SU-DHL-6 (cell line): ENCODE data around the gene ACAP2.

Source experiments
- H2AFZ ChIP-seq: fragments of 200-600 bp; sonication (generic); 2 replicates; pipeline ENCODE4 v1.6.1; 2014; ENCODE audit warnings: low read depth, mild to moderate bottlenecking, moderate library complexity, mixed read lengths, antibody characterized with exemption, low read length; ENCODE audit not compliant: severe bottlenecking
- H3F3A ChIP-seq: fragments of 200-600 bp; shearing (Covaris generic); 2 replicates; pipeline ENCODE4 v1.6.0; 2016; ENCODE audit warnings: antibody characterized with exemption, mild to moderate bottlenecking; ENCODE audit not compliant: insufficient read depth
- H3K27ac ChIP-seq: fragments of 200-600 bp; sonication (generic); 2 replicates; pipeline ENCODE4 v1.5.1; 2016; ENCODE audit warnings: low read depth, mild to moderate bottlenecking, low read length, moderate library complexity, mixed read lengths
- H3K27me3 ChIP-seq: fragments of 200-600 bp; sonication (generic), shearing (Covaris generic); 2 replicates; pipeline ENCODE4 v1.6.0; 2014; ENCODE audit warnings: mild to moderate bottlenecking, low read length
- H3K36me3 ChIP-seq: fragments of 200-600 bp; sonication (generic); 2 replicates; pipeline ENCODE4 v1.6.1; 2014; ENCODE audit warnings: mild to moderate bottlenecking, low read length, mixed read lengths
- H3K4me2 ChIP-seq: fragments of 300-600, 200-600 bp; shearing (Covaris generic), sonication (generic); 2 replicates; pipeline ENCODE4 v1.6.0; 2014; ENCODE audit warnings: low read length, low read depth, mild to moderate bottlenecking; ENCODE audit not compliant: poor library complexity, severe bottlenecking
- H3K4me3 ChIP-seq: fragments of 200-600 bp; sonication (generic); 2 replicates; pipeline ENCODE4 v1.5.1; 2014; ENCODE audit warnings: antibody characterized with exemption, low read length, mild to moderate bottlenecking, mixed read lengths; ENCODE audit not compliant: insufficient read depth, poor library complexity, severe bottlenecking
- H3K79me2 ChIP-seq: fragments of 200-600 bp; sonication (generic); 2 replicates; pipeline ENCODE4 v1.6.1; 2014; ENCODE audit warnings: mild to moderate bottlenecking, low read length, moderate library complexity; ENCODE audit not compliant: insufficient read depth
- H3K9ac ChIP-seq: fragments of 200-600 bp; sonication (generic); 2 replicates; pipeline ENCODE4 v1.7.0; 2014; ENCODE audit warnings: mild to moderate bottlenecking, low read length
- H3K9me2 ChIP-seq: fragments of 200-600 bp; sonication (generic); replicated peaks from 2 replicates; pipeline ENCODE4 v1.6.1; 2014; ENCODE audit warnings: low read length; ENCODE audit not compliant: insufficient read depth
- H3K9me3 ChIP-seq: fragments of 200-600 bp; sonication (generic); 2 replicates; pipeline ENCODE4 v1.6.1; 2014; ENCODE audit warnings: low read length, mixed read lengths; ENCODE audit not compliant: insufficient read depth
- H4K20me1 ChIP-seq: fragments of 200-600 bp; sonication (generic); 2 replicates; pipeline ENCODE4 v1.6.1; 2014; ENCODE audit warnings: low read depth, mild to moderate bottlenecking, antibody characterized with exemption, low read length, moderate library complexity, mixed read lengths
- CTCF ChIP-seq: fragments of 200-600 bp; sonication (generic); IDR thresholded peaks from one replicate; pipeline ENCODE4 v1.5.1; 2017; ENCODE audit warnings: antibody characterized with exemption, mild to moderate bottlenecking, low read length, moderate library complexity; ENCODE audit not compliant: insufficient read depth, poor library complexity, severe bottlenecking
- EZH2phosphoT487 ChIP-seq: fragments of 200-600 bp; sonication (generic), shearing (Covaris generic); conservative IDR thresholded peaks from 2 replicates; pipeline ENCODE4 v1.6.1; 2018; ENCODE audit warnings: mild to moderate bottlenecking, antibody characterized with exemption, low read length, moderate library complexity, mixed read lengths

The ACAP2 gene

DNA sequence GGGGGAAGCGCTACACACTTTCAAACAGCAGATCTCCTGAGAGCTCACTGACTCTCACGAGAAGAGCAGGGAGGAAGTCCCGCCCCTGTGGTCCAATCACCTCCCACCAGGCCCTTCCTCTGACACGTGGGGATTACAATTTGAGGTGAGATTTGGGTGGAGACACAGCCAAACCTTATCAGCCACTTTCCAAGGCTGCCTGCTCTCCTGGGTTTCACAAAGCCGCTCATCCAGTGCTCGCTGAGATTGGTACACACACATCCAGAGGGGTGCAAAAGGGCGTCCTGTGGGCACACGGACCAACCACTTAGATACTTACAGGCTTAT lies 195.0 kb downstream of the ACAP2 start:
- Histone ChIP-seq H3K4me3 (no peak overlapping the region), H3K36me3 (no peaks in the 10 kb centered on the region), H3K4me2 (no peak overlapping the region), H3K79me2 (no peaks in the 10 kb centered on the region), H4K20me1 (no peaks in the 10 kb centered on the region), H3K27me3 (no peaks in the 10 kb centered on the region), H3K9me2 (no peaks in the 10 kb centered on the region), H2AFZ (no peak overlapping the region), H3F3A (no peaks in the 10 kb centered on the region), H3K27ac (no peak overlapping the region), H3K9ac (no peak overlapping the region), H3K9me3 (no peaks in the 10 kb centered on the region)
- TF ChIP-seq EZH2phosphoT487, result no peak
- TF ChIP-seq CTCF, result no peak

DNA sequence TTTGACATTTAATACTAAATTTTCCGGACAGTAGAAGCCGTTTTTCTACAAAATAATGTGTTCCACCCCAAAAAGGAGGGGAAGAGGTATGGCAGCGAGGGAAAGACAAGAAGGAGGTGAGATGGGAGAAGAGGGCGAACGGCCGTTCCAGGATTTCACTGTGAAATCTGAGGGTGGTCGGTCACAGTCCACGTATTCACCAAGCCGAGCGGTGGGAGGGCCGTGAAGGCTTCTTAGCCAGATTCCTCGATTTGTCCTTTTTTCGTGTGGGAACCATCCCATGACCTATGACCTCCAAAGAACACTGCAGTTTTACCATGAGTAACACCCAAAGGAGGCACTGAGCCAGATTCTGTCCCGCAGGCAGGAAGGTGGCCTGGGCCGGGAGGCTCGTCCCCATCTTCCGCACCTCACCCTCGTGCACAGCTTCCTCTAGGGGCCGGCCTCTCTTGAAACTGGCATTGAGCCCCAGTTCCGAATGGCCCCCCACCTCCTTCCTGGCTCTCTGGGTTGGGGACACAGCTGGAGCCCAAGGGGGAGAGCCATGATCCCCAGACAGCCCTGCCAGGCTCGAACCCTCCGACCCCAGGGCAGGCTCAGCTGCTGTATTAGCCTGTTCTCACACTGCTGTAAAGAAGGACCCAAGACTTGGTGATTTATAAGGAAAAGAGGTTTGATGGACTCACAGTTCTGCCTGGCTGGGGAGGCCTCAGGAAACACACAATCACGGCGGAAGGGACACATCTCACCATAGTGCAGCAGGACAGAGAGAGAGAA lies 195.5 kb downstream of the ACAP2 start:
- H4K20me1 ChIP-seq, result no peaks in the 10 kb centered on the region
- no peak overlapping the region for H3K4me3 ChIP-seq
- H3K9me3 ChIP-seq, result no peaks in the 10 kb centered on the region
- H3K27ac ChIP-seq, result no peak overlapping the region
- no peaks in the 10 kb centered on the region for H3K79me2 ChIP-seq
- H2AFZ ChIP-seq, result no peak overlapping the region
- H3K9me2 ChIP-seq, result no peaks in the 10 kb centered on the region
- no peaks in the 10 kb centered on the region for H3K36me3 ChIP-seq
- no peak for TF ChIP-seq EZH2phosphoT487
- H3K27me3 ChIP-seq, result no peaks in the 10 kb centered on the region
- no peak overlapping the region for H3K4me2 ChIP-seq
- H3K9ac ChIP-seq, result no peak overlapping the region
- H3F3A ChIP-seq, result no peaks in the 10 kb centered on the region

- no peak overlapping the region for H3K27ac ChIP-seq
- TF ChIP-seq EZH2phosphoT487 (no peak), CTCF (no peak)
Observed at GRCh38 chr3:195246581-195246995, 196.2 kb downstream of the ACAP2 start.

DNA sequence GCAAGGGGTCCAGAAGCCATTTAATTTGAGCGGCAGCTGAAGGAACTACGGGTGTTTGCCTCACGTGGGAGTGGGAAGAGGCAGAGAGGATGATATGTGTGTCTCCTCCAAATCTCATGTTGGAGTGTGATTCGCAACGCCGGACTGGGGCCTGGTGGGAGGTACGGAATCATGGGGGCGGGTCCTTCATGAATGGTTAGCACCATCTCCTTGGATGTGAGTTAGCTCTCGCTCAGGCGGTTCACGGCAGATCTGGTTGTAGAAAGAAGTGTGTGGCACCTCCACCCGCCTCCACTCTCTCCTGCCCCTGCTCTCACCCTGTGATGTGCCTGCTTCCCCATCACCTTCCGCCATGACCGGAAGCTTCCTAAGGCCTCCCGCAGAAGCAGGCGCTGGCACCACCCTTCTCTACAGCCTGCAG lies 197.3 kb downstream of the ACAP2 start:
- H3K79me2 ChIP-seq, result no peaks in the 10 kb centered on the region
- no peaks in the 10 kb centered on the region for H3K9me2 ChIP-seq
- no peaks in the 10 kb centered on the region for H3K36me3 ChIP-seq
- H3K27ac ChIP-seq, result no peak overlapping the region
- H3F3A ChIP-seq, result no peaks in the 10 kb centered on the region
- H3K9me3 ChIP-seq, result no peaks in the 10 kb centered on the region
- H2AFZ ChIP-seq, result no peak overlapping the region
- H3K4me3 ChIP-seq, result no peak overlapping the region
- no peaks in the 10 kb centered on the region for H3K27me3 ChIP-seq
- no peaks in the 10 kb centered on the region for H4K20me1 ChIP-seq
- H3K4me2 ChIP-seq, result no peak overlapping the region
- no peak overlapping the region for H3K9ac ChIP-seq
- TF ChIP-seq EZH2phosphoT487, result no peak
- no peak for TF ChIP-seq CTCF

More at GRCh38 chr3:195246581-195246995, 196.2 kb downstream of the ACAP2 start:
- H3K4me2 ChIP-seq, result no peak overlapping the region
- H3K9me3 ChIP-seq, result no peaks in the 10 kb centered on the region
- no peaks in the 10 kb centered on the region for H3K9me2 ChIP-seq
- no peak overlapping the region for H3K4me3 ChIP-seq
- H4K20me1 ChIP-seq, result no peaks in the 10 kb centered on the region
- no peaks in the 10 kb centered on the region for H3F3A ChIP-seq
- no peak overlapping the region for H2AFZ ChIP-seq
- H3K27me3 ChIP-seq, result no peaks in the 10 kb centered on the region
- H3K36me3 ChIP-seq, result no peaks in the 10 kb centered on the region
- H3K79me2 ChIP-seq, result no peaks in the 10 kb centered on the region
- H3K9ac ChIP-seq, result no peak overlapping the region
